ENCODE data around the gene SIAE. TPM values are rescaled to one million over a fixed set of nuclear protein-coding genes. Genes with fewer than 3 reads are reported as not detected.

SIAE gene
- total and polyA plus RNA-seq, 8 donors: 13.3 to 71.5 (median 16.2) TPM

DNA sequence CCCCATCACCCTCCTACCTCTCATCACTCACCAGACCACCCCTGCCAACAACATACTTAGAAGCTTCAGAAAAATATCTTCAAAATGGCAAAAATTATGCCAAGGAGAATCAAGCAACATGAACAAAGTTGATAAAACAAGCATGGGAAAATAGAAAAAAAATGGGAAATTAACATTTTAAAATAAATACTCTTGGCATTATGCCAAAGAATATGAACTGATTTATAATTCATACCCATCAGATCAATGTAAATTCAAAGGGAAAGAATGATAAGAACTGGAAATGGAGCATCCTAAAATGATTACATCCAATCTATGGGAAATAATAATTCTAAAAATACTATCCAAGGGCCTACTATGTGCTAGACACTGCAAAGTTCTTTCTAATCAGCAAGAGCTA lies 12.0 kb downstream of the SIAE start:
- TF ChIP-seq, protein P1, sequence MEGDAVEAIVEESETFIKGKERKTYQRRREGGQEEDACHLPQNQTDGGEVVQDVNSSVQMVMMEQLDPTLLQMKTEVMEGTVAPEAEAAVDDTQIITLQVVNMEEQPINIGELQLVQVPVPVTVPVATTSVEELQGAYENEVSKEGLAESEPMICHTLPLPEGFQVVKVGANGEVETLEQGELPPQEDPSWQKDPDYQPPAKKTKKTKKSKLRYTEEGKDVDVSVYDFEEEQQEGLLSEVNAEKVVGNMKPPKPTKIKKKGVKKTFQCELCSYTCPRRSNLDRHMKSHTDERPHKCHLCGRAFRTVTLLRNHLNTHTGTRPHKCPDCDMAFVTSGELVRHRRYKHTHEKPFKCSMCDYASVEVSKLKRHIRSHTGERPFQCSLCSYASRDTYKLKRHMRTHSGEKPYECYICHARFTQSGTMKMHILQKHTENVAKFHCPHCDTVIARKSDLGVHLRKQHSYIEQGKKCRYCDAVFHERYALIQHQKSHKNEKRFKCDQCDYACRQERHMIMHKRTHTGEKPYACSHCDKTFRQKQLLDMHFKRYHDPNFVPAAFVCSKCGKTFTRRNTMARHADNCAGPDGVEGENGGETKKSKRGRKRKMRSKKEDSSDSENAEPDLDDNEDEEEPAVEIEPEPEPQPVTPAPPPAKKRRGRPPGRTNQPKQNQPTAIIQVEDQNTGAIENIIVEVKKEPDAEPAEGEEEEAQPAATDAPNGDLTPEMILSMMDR (IDR thresholded peaks at IDR 0.05): no peak
- no peaks in the 10 kb centered on the region for H3K27me3 ChIP-seq
- no peak overlapping the region for H3K4me3 ChIP-seq
- intact Hi-C loops (cut with DNase I): no loop called here
- H3K27ac ChIP-seq: no peak overlapping the region
- no peak for DNase-seq
- no peak for ATAC-seq
- H3K36me3 ChIP-seq: no peaks in the 10 kb centered on the region
- H3K4me1 ChIP-seq: no peaks in the 10 kb centered on the region
- no peaks in the 10 kb centered on the region for H3K9me3 ChIP-seq

DNA sequence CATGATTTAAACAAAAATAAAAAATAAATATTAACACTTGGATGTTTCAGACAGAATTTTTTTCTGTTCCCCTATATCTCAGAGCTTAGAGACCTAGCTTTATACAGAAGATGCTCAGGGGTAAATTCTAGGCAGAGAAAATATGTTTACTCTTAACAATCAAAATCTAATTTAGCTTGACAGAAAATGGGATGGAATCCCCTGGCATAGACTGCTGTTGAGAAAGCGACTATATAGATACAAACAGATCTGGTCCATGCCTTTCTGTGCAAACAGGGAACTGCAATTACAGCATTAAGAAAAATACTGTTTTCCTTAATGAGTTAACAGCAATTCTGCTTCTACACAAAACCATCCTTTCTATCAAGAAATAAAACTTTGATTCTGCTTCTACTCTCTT lies 14.6 kb downstream of the SIAE start:
- DNase-seq (no peak), ATAC-seq (no peak)
- no peaks in the 10 kb centered on the region for H3K27me3 ChIP-seq
- H3K9me3 ChIP-seq: no peaks in the 10 kb centered on the region
- H3K27ac ChIP-seq: no peak overlapping the region
- H3K4me3 ChIP-seq: no peak overlapping the region
- H3K36me3 ChIP-seq: no peaks in the 10 kb centered on the region
- TF ChIP-seq, protein P1 (IDR thresholded peaks at IDR 0.05): no peak
- intact Hi-C loops (cut with DNase I): no loop called here
- H3K4me1 ChIP-seq: no peaks in the 10 kb centered on the region

DNA sequence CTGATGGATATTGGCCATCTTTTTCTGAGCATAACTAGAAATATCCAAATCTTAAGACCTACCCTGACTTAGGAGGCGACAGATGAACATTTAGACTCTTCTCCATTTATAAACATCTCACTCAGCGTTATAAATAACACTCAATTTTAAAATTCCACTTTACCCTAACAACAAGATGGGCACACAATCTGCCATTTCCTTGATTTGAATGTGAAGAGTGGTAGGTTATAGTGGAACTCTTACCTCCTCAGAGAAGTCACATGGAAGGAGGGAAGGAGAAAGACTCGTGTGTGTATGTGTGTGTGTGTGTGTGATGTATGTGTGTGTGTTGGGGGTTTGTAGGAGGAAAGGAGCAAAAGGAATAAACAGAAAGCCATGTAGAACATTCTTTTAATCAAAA lies 15.0 kb downstream of the SIAE start:
- Histone ChIP-seq H3K4me3 (no peak overlapping the region), H3K9me3 (no peaks in the 10 kb centered on the region), H3K4me1 (no peaks in the 10 kb centered on the region), H3K27ac (no peak overlapping the region), H3K36me3 (no peaks in the 10 kb centered on the region), H3K27me3 (no peaks in the 10 kb centered on the region)
- DNase-seq (no peak), ATAC-seq (no peak)
- intact Hi-C loops (cut with DNase I): no loop called here
- TF ChIP-seq, protein P1 (IDR thresholded peaks at IDR 0.05): no peak

DNA sequence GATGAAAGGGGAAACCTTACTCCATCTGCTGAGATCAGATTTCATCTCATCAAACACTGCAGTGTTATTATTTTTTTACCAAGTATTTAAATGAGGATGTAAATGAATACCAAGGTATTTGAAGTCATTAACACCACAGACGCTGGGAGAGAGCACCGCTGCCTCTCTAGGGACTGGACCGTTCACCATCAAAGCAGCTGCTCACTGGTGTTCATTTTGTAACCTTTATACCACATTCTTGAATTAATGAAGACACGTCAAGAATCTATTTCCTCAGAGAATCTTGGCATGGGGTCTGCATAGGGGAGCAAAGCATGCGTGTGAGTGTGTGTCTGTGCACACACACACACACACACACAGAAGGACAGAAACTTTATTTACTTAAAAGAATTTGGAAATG lies 15.6 kb downstream of the SIAE start:
- ATAC-seq: no peak

DNA sequence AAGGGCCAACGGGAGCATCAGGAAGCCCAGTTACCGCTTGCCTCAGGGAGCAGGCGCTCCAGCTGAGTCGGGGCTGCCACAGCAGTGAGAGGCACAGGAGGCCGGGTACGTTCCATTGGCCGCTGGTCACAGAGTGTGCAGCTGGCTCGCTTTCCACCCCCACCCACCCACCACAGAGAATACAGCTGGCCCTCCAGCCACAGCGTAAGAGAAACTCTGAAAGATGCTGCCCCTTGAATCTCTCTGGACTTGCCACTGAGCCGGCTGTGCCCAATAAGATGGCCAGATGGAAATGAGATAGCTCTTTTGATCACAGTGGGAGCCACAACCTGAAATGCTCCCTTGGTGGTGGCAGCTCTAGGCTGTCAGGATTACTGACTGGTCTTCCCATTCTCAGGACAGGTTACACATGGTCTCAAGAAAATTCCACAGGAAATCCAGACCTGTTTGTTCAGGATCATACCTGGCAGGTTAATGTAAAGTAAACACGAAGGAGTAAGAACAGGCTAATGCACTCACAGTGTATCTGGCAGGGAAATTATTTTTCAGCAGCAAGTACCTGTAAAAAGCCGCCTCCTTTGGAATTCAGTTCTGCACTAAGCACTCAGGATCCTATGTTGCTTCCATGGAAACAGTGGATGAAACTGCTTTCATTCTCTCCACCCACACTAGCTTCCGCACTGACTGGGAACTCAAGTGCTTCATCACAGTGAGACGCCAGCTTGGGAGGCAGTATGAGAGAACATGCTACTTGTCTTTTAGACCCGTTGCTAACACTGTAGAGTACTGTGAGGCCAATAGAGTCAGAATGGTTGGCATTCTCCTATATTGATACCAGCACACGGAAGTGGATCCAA lies 16.5 kb downstream of the SIAE start:
- Histone ChIP-seq H3K36me3 (peaks cover 0 to 4% of the 10 kb centered on the region in 2 donors), H3K4me1 (no peaks in the 10 kb centered on the region), H3K4me3 (no peak overlapping the region), H3K27me3 (no peaks in the 10 kb centered on the region), H3K27ac (no peak overlapping the region), H3K9me3 (no peaks in the 10 kb centered on the region)
- TF ChIP-seq, protein P1 (IDR thresholded peaks at IDR 0.05): no peak
- intact Hi-C loops (cut with DNase I): no loop called here
- ATAC-seq: peak; percentile 94
- DNase-seq: peak in 1 of 4 donors; percentile 27

More for the DNA sequence above, 15.6 kb downstream of the SIAE start:
- intact Hi-C loops (cut with DNase I): no loop called here
- H3K27ac ChIP-seq: no peak overlapping the region
- TF ChIP-seq, protein P1 (IDR thresholded peaks at IDR 0.05): no peak
- no peak for DNase-seq
- no peak overlapping the region for H3K4me3 ChIP-seq
- H3K4me1 ChIP-seq: no peaks in the 10 kb centered on the region
- no peaks in the 10 kb centered on the region for H3K36me3 ChIP-seq
- no peaks in the 10 kb centered on the region for H3K27me3 ChIP-seq
- H3K9me3 ChIP-seq: no peaks in the 10 kb centered on the region

All from left lung (tissue), 10 donors.